Activated naive CD4-positive, alpha-beta T cell treated with anti-CD3 and anti-CD28 coated beads for 36 hours (primary cell): ENCODE results near the gene NUP107. TPM values are rescaled to one million over a fixed set of nuclear protein-coding genes. Genes with fewer than 3 reads are reported as not detected.
A peak's percentile ranks its signal among the peaks of the same experiment; 100 is the strongest.
"Not testable (repeated sequence)": the region's sequence is repeated elsewhere in the genome, so short reads cannot be mapped to it uniquely, and the experiment has no call there.

Experiments
- CTCF ChIA-PET: fragments of 350-600 bp; sonication (Branson Sonifier 250); formaldehyde crosslinking; loops from one replicate; lab custom pipeline; 2021; ENCODE audit warnings: antibody characterized with exemption; lab: Charles Lee
- DNase-seq: peaks from one replicate; pipeline ENCODE4 v3.0.0-alpha.2; 2020
- H3K27ac Mint-ChIP-seq: one replicate; pipeline ENCODE4 v1.8.0; 2021; ENCODE audit warnings: mild to moderate bottlenecking, mixed read lengths
- H3K27me3 Mint-ChIP-seq: one replicate; pipeline ENCODE4 v1.8.0; 2021; ENCODE audit warnings: low read depth, mixed read lengths
- H3K36me3 Mint-ChIP-seq: one replicate; pipeline ENCODE4 v1.8.0; 2021; ENCODE audit warnings: low read depth, mixed read lengths
- H3K4me1 Mint-ChIP-seq: one replicate; pipeline ENCODE4 v1.8.0; 2021; ENCODE audit warnings: low read depth, mixed read lengths
- H3K4me3 Mint-ChIP-seq: one replicate; pipeline ENCODE4 v1.8.0; 2021; ENCODE audit warnings: mild to moderate bottlenecking, moderate library complexity, mixed read lengths
- H3K9me3 Mint-ChIP-seq: one replicate; pipeline ENCODE4 v1.8.0; 2021; ENCODE audit warnings: mixed read lengths
- intact Hi-C: fragments of 100-400 bp; cut with micrococcal nuclease; formaldehyde crosslinking; loops from one replicate; pipeline ENCODE4 v1.15.1; 2023
- total RNA-seq, 2 experiments: library from RNA; stranded (reverse); gene quantifications; one replicate each; pipeline ENCODE4 v1.2.3, GENCODE V29; 2021

The NUP107 gene
- 100 to 1,000 TPM; 126 to 135 TPM for total RNA-seq

- intact Hi-C loops: loop anchor here (1.0 to 2.0 kb wide), 9 partner anchors 12 to 464 kb away; partner anchors contain the start of genes MDM1, MDM2 and SLC35E3
- Mint-ChIP-seq H3K36me3 (peaks cover 8% of the 10 kb centered on the region), H3K27ac (peak within 1 kb of the TSS; percentile 96), H3K4me3 (peak within 1 kb of the TSS; percentile 98), H3K27me3 (no peaks in the 10 kb centered on the region), H3K4me1 (peaks cover 39% of the 10 kb centered on the region), H3K9me3 (no peaks in the 10 kb centered on the region)
- peak; percentile 98 for DNase-seq
- CTCF ChIA-PET: interaction anchor here (0.6 to 1.7 kb wide), 2 partner anchors 88 to 328 kb away, joined by 3 to 5 read pairs; no protein-coding TSS in a partner anchor
Observed at GRCh38 chr12:68686595-68687521, at the start of gene NUP107. Gene NUP107 (plus strand): TSS chr12:68686978. CDS start chr12:68687066, 88 bp downstream.

- not testable (repeated sequence) for H3K9me3 Mint-ChIP-seq, H3K36me3 Mint-ChIP-seq
Observed at GRCh38 chr12:68637439-68637838, 49.3 kb upstream of the NUP107 start.

GRCh38 chr12:68638171-68638570 lies 48.6 kb upstream of the NUP107 start:
- Mint-ChIP-seq H3K4me1 (peaks cover 94% of the 10 kb centered on the region), H3K9me3 (no peaks in the 10 kb centered on the region), H3K27me3 (no peaks in the 10 kb centered on the region), H3K36me3 (peaks cover 9% of the 10 kb centered on the region), H3K4me3 (no peak overlapping the region), H3K27ac (no peak overlapping the region)
- intact Hi-C loops: loop anchor here (2.0 kb wide), 1 partner anchor 17 kb away; no protein-coding TSS in a partner anchor
- DNase-seq: no peak
- CTCF ChIA-PET: no interaction called here

More at GRCh38 chr12:68637439-68637838, 49.3 kb upstream of the NUP107 start:
- DNase-seq, H3K27me3 Mint-ChIP-seq, H3K4me3 Mint-ChIP-seq, CTCF ChIA-PET, intact Hi-C loops: not testable (repeated sequence)
- Mint-ChIP-seq H3K4me1 (peaks cover 97% of the 10 kb centered on the region), H3K27ac (peak overlapping the region; percentile 24)

GRCh38 chr12:68638721-68639395 lies 47.9 kb upstream of the NUP107 start:
- H3K4me1 Mint-ChIP-seq: peaks cover 90% of the 10 kb centered on the region
- H3K36me3 Mint-ChIP-seq: peaks cover 9% of the 10 kb centered on the region
- DNase-seq: no peak
- no peak overlapping the region for H3K27ac Mint-ChIP-seq
- H3K9me3 Mint-ChIP-seq: no peaks in the 10 kb centered on the region
- intact Hi-C loops: loop anchor here (2.0 kb wide), 1 partner anchor 18 kb away; no protein-coding TSS in a partner anchor
- H3K27me3 Mint-ChIP-seq: no peaks in the 10 kb centered on the region
- H3K4me3 Mint-ChIP-seq: no peak overlapping the region
- CTCF ChIA-PET: interaction anchor here (0.6 kb wide), 1 partner anchor 77 kb away, joined by 3 read pairs; no protein-coding TSS in a partner anchor

GRCh38 chr12:68639396-68639767 lies 47.4 kb upstream of the NUP107 start:
- peak overlapping the region; percentile 24 for H3K27ac Mint-ChIP-seq
- peaks cover 11% of the 10 kb centered on the region for H3K36me3 Mint-ChIP-seq
- peaks cover 91% of the 10 kb centered on the region for H3K4me1 Mint-ChIP-seq
- intact Hi-C loops: loop anchor here (2.0 kb wide), 1 partner anchor 19 kb away; no protein-coding TSS in a partner anchor
- H3K4me3 Mint-ChIP-seq: no peak overlapping the region
- no peaks in the 10 kb centered on the region for H3K9me3 Mint-ChIP-seq
- H3K27me3 Mint-ChIP-seq: no peaks in the 10 kb centered on the region
- CTCF ChIA-PET: no interaction called here
- DNase-seq: no peak

- peaks cover 88% of the 10 kb centered on the region for H3K4me1 Mint-ChIP-seq
- no peaks in the 10 kb centered on the region for H3K9me3 Mint-ChIP-seq
- intact Hi-C loops: loop anchor here (1.0 to 2.0 kb wide), 3 partner anchors 8 to 46 kb away; partner anchors contain the start of gene NUP107
- peaks cover 19% of the 10 kb centered on the region for H3K36me3 Mint-ChIP-seq
- CTCF ChIA-PET: interaction anchor here (1.0 kb wide), 1 partner anchor 80 kb away, joined by 3 read pairs; no protein-coding TSS in a partner anchor
- peak; percentile 75 for DNase-seq
- H3K27ac Mint-ChIP-seq: peak overlapping the region; percentile 50
- H3K4me3 Mint-ChIP-seq: peak overlapping the region; percentile 21
- no peaks in the 10 kb centered on the region for H3K27me3 Mint-ChIP-seq
Observed at GRCh38 chr12:68641138-68641537, 45.6 kb upstream of the NUP107 start.

GRCh38 chr12:68646484-68646883 lies 40.3 kb upstream of the NUP107 start:
- DNase-seq: no peak
- Mint-ChIP-seq H3K4me1 (peaks cover 60% of the 10 kb centered on the region), H3K4me3 (no peak overlapping the region), H3K9me3 (no peaks in the 10 kb centered on the region), H3K27ac (no peak overlapping the region), H3K36me3 (peaks cover 35% of the 10 kb centered on the region), H3K27me3 (no peaks in the 10 kb centered on the region)
- intact Hi-C loops: no loop called here
- CTCF ChIA-PET: no interaction called here

GRCh38 chr12:68647507-68647906 lies 39.3 kb upstream of the NUP107 start:
- H3K4me1 Mint-ChIP-seq: peaks cover 50% of the 10 kb centered on the region
- H3K4me3 Mint-ChIP-seq: no peak overlapping the region
- CTCF ChIA-PET: no interaction called here
- H3K27ac Mint-ChIP-seq: peak overlapping the region; percentile 31
- intact Hi-C loops: no loop called here
- DNase-seq: no peak
- no peaks in the 10 kb centered on the region for H3K9me3 Mint-ChIP-seq
- H3K27me3 Mint-ChIP-seq: no peaks in the 10 kb centered on the region
- H3K36me3 Mint-ChIP-seq: peaks cover 34% of the 10 kb centered on the region

- no peak overlapping the region for H3K4me3 Mint-ChIP-seq
- intact Hi-C loops: loop anchor here (1.0 kb wide), 1 partner anchor 36 kb away; no protein-coding TSS in a partner anchor
- no peak for DNase-seq
- H3K4me1 Mint-ChIP-seq: peaks cover 46% of the 10 kb centered on the region
- CTCF ChIA-PET: interaction anchor here (0.7 kb wide), 1 partner anchor 13 kb away, joined by 4 read pairs; no protein-coding TSS in a partner anchor
- no peaks in the 10 kb centered on the region for H3K27me3 Mint-ChIP-seq
- peak overlapping the region; percentile 31 for H3K27ac Mint-ChIP-seq
- H3K36me3 Mint-ChIP-seq: peaks cover 32% of the 10 kb centered on the region
- H3K9me3 Mint-ChIP-seq: no peaks in the 10 kb centered on the region
Observed at GRCh38 chr12:68648179-68648578, 38.6 kb upstream of the NUP107 start.

- Mint-ChIP-seq H3K36me3 (peaks cover 13% of the 10 kb centered on the region), H3K4me1 (peaks cover 30% of the 10 kb centered on the region), H3K27me3 (no peaks in the 10 kb centered on the region), H3K4me3 (no peak overlapping the region), H3K9me3 (no peaks in the 10 kb centered on the region), H3K27ac (no peak overlapping the region)
- intact Hi-C loops: loop anchor here (2.0 kb wide), 1 partner anchor 306 kb away; no protein-coding TSS in a partner anchor
- CTCF ChIA-PET: interaction anchor here (1.3 kb wide), 1 partner anchor 14 kb away, joined by 5 read pairs; no protein-coding TSS in a partner anchor
- DNase-seq: no peak
Observed at GRCh38 chr12:68665016-68665569, 21.7 kb upstream of the NUP107 start.

GRCh38 chr12:68667291-68667690 lies 19.5 kb upstream of the NUP107 start:
- H3K4me3 Mint-ChIP-seq: no peak overlapping the region
- H3K27me3 Mint-ChIP-seq: no peaks in the 10 kb centered on the region
- CTCF ChIA-PET: no interaction called here
- H3K36me3 Mint-ChIP-seq: peaks cover 6% of the 10 kb centered on the region
- H3K9me3 Mint-ChIP-seq: no peaks in the 10 kb centered on the region
- peaks cover 36% of the 10 kb centered on the region for H3K4me1 Mint-ChIP-seq
- intact Hi-C loops: no loop called here
- H3K27ac Mint-ChIP-seq: peak overlapping the region; percentile 16
- no peak for DNase-seq
